Measurements from ENCODE around the gene ABCA4.

Gene ABCA4

GRCh38 chr1:94072840-94073522 is 48.0 kb downstream of the ABCA4 start:
- TF ChIP-seq CTCF (IDR thresholded peaks at IDR 0.05; ENCODE audit: low read depth, low read length) = no peak
- DNase-seq (ENCODE audit: low read depth in 2 of 2) = peak in 1 of 2 donors; percentile 16
- no peak overlapping the region for H3K4me3 ChIP-seq (replicated peaks in 1 of 2; ENCODE audit: low read depth in 2 of 2, low read length in 2 of 2)

- TF ChIP-seq CTCF (IDR thresholded peaks at IDR 0.05; ENCODE audit: low read depth, low read length) = no peak
- DNase-seq (ENCODE audit: low read depth in 2 of 2) = peak in 1 of 2 donors; percentile 74
- no peak overlapping the region for H3K4me3 ChIP-seq (replicated peaks in 1 of 2; ENCODE audit: low read depth in 2 of 2, low read length in 2 of 2)
Observed at GRCh38 chr1:94071976-94072375, 49.0 kb downstream of the ABCA4 start.

GRCh38 chr1:94071391-94071790 is 49.6 kb downstream of the ABCA4 start:
- no peak for DNase-seq (ENCODE audit: low read depth in 2 of 2)
- TF ChIP-seq CTCF (IDR thresholded peaks at IDR 0.05; ENCODE audit: low read depth, low read length) = no peak
- no peak overlapping the region for H3K4me3 ChIP-seq (replicated peaks in 1 of 2; ENCODE audit: low read depth in 2 of 2, low read length in 2 of 2)

GRCh38 chr1:94070865-94071264 is 50.1 kb downstream of the ABCA4 start:
- TF ChIP-seq CTCF (IDR thresholded peaks at IDR 0.05; ENCODE audit: low read depth, low read length) = no peak
- no peak overlapping the region for H3K4me3 ChIP-seq (replicated peaks in 1 of 2; ENCODE audit: low read depth in 2 of 2, low read length in 2 of 2)
- no peak for DNase-seq (ENCODE audit: low read depth in 2 of 2)

GRCh38 chr1:94069919-94070285 is 51.0 kb downstream of the ABCA4 start:
- no peak for TF ChIP-seq CTCF (IDR thresholded peaks at IDR 0.05; ENCODE audit: low read depth, low read length)
- no peak for DNase-seq (ENCODE audit: low read depth in 2 of 2)
- H3K4me3 ChIP-seq (replicated peaks in 1 of 2; ENCODE audit: low read depth in 2 of 2, low read length in 2 of 2) = no peak overlapping the region

- peak; percentile 7 for TF ChIP-seq CTCF (IDR thresholded peaks at IDR 0.05; ENCODE audit: low read depth, low read length)
- DNase-seq (ENCODE audit: low read depth in 2 of 2) = peak; percentile 67 to 73
- H3K4me3 ChIP-seq (replicated peaks in 1 of 2; ENCODE audit: low read depth in 2 of 2, low read length in 2 of 2) = no peak overlapping the region
Observed at GRCh38 chr1:94068999-94069918, 51.7 kb downstream of the ABCA4 start.

Measured in cardiac fibroblast (primary cell).